Measurements from ENCODE around the gene PDE1C.

DNA sequence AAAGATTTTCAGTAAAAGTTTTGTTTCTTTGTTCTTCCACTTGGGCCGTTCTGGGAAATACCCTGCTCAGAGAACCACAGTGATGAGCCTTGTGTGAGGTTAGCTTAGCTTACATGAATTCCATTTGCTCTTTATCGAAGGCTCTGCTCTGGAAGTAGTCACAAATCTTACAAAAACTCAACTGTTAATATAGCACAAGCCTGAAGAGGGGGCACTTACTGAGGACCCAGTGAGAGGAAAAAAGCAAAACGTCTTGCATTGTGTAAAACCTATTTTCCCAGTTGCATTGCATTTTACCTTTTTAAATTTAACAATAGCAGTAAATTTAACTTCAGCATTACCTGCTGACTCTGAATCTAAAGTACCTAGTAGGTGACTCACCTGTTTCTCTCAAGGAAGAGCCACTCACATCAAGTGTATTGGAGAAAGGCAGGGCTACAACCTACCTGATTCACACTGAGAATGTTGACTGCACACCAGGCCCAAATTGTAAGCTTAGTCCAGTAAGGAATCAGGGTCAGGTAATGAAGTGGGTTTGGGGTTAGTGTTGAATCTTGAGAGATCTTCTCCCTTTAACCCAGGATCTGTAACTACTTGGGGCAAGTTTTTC, 340.9 kb downstream of the PDE1C start:
- TF ChIP-seq, protein P1, sequence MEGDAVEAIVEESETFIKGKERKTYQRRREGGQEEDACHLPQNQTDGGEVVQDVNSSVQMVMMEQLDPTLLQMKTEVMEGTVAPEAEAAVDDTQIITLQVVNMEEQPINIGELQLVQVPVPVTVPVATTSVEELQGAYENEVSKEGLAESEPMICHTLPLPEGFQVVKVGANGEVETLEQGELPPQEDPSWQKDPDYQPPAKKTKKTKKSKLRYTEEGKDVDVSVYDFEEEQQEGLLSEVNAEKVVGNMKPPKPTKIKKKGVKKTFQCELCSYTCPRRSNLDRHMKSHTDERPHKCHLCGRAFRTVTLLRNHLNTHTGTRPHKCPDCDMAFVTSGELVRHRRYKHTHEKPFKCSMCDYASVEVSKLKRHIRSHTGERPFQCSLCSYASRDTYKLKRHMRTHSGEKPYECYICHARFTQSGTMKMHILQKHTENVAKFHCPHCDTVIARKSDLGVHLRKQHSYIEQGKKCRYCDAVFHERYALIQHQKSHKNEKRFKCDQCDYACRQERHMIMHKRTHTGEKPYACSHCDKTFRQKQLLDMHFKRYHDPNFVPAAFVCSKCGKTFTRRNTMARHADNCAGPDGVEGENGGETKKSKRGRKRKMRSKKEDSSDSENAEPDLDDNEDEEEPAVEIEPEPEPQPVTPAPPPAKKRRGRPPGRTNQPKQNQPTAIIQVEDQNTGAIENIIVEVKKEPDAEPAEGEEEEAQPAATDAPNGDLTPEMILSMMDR (conservative IDR thresholded peaks at IDR 0.05 in 1 of 2, IDR thresholded peaks at IDR 0.05 in 1 of 2; ENCODE audit: low read depth in 1 of 2, low read length in 2 of 2): no peak
- TF ChIP-seq EZH2 (IDR thresholded peaks at IDR 0.05; ENCODE audit: low read length, missing control alignments): no peak
